Measurements from ENCODE around the gene NHLRC4. TPM values are rescaled to one million over a fixed set of nuclear protein-coding genes. Genes with fewer than 3 reads are reported as not detected.

NHLRC4 gene
- total RNA-seq, 2 experiments from 2014 or later, result 0.41 to 0.72 TPM

- intact Hi-C loops (cut with micrococcal nuclease), result no loop called here
- Mint-ChIP-seq H3K27me3 (peaks cover 6% of the 10 kb centered on the region), H3K9me3 (no peaks in the 10 kb centered on the region), H3K4me1 (ENCODE audit: low read depth) (peaks cover 10% of the 10 kb centered on the region), H3K36me3 (ENCODE audit: low read depth) (no peaks in the 10 kb centered on the region), H3K27ac (no peak overlapping the region), H3K4me3 (no peak overlapping the region)
- ChIA-PET POLR2A (no interaction called here), CTCF (no interaction called here)
- DNase-seq (no peak), ATAC-seq (no peak)
- no peak for TF ChIP-seq CTCF (IDR thresholded peaks at IDR 0.05)
Observed at GRCh38 chr16:563072-563644, 3.6 kb upstream of the NHLRC4 start.

GRCh38 chr16:564690-565418 lies 2.0 kb upstream of the NHLRC4 start:
- Mint-ChIP-seq H3K27me3 (no peaks in the 10 kb centered on the region), H3K27ac (no peak overlapping the region), H3K4me3 (no peak overlapping the region), H3K9me3 (no peaks in the 10 kb centered on the region), H3K36me3 (ENCODE audit: low read depth) (no peaks in the 10 kb centered on the region), H3K4me1 (ENCODE audit: low read depth) (peaks cover 15% of the 10 kb centered on the region)
- intact Hi-C loops (cut with micrococcal nuclease), result no loop called here
- no peak for TF ChIP-seq CTCF (IDR thresholded peaks at IDR 0.05)
- DNase-seq (no peak), ATAC-seq (no peak)
- POLR2A ChIA-PET, result no interaction called here
- CTCF ChIA-PET, result no interaction called here

GRCh38 chr16:565419-566330 lies 1.1 kb upstream of the NHLRC4 start:
- intact Hi-C loops (cut with micrococcal nuclease), result no loop called here
- H3K27me3 Mint-ChIP-seq, result no peaks in the 10 kb centered on the region
- DNase-seq, result no peak
- no peak overlapping the region for H3K4me3 Mint-ChIP-seq
- POLR2A ChIA-PET, result no interaction called here
- no peak for TF ChIP-seq CTCF (IDR thresholded peaks at IDR 0.05)
- no peak for ATAC-seq
- CTCF ChIA-PET, result no interaction called here
- H3K4me1 Mint-ChIP-seq (ENCODE audit: low read depth), result peaks cover 16% of the 10 kb centered on the region
- H3K9me3 Mint-ChIP-seq, result no peaks in the 10 kb centered on the region
- no peak overlapping the region for H3K27ac Mint-ChIP-seq
- H3K36me3 Mint-ChIP-seq (ENCODE audit: low read depth), result no peaks in the 10 kb centered on the region

- POLR2A ChIA-PET, result interaction anchor here (0.9 to 1.5 kb wide), 4 partner anchors 9 to 235 kb away, joined by 3 to 5 read pairs (median 4); partner anchors contain the start of gene WDR90
- CTCF ChIA-PET, result interaction anchor here (0.6 to 1.0 kb wide), 2 partner anchors 27 to 42 kb away, joined by 3 read pairs; no protein-coding TSS in a partner anchor
- ATAC-seq (no peak), DNase-seq (no peak)
- Mint-ChIP-seq H3K9me3 (no peaks in the 10 kb centered on the region), H3K27me3 (no peaks in the 10 kb centered on the region), H3K4me1 (ENCODE audit: low read depth) (peaks cover 29% of the 10 kb centered on the region), H3K27ac (peak overlapping the region; percentile 70), H3K4me3 (peak overlapping the region; percentile 38), H3K36me3 (ENCODE audit: low read depth) (no peaks in the 10 kb centered on the region)
- no peak for TF ChIP-seq CTCF (IDR thresholded peaks at IDR 0.05)
- intact Hi-C loops (cut with micrococcal nuclease), result no loop called here
Observed at GRCh38 chr16:567373-568256, 810 bp downstream of the NHLRC4 start.
